ENCODE measurements around the gene P3H3. TPM values are rescaled to one million over a fixed set of nuclear protein-coding genes. Genes with fewer than 3 reads are reported as not detected.

The P3H3 gene
- total and polyA plus RNA-seq, 2 of the 4 experiments (the other 2 are of a cell fraction), result 27.8 to 83.9 TPM

- dilution Hi-C loops (cut with HindIII; ENCODE audit: low sequenced_read_pairs, unreplicated experiment), result no loop called here
- Histone ChIP-seq H4K5ac (ENCODE audit: low read depth, low read length) (no peak overlapping the region), H4K8ac (ENCODE audit: low read depth in 2 of 2, low read length in 2 of 2) (no peak overlapping the region), H3K56ac (ENCODE audit: extremely low read depth, insufficient read depth, low read length) (no peak overlapping the region), H3K9me3 (ENCODE audit: control insufficient read depth, insufficient read depth, low read length) (no peaks in the 10 kb centered on the region), H3K4me3 (ENCODE audit: insufficient read depth, low read depth, low read length) (no peak overlapping the region), H3K27me3 (ENCODE audit: control insufficient read depth, insufficient read depth, low read length) (no peaks in the 10 kb centered on the region), H3K9ac (ENCODE audit: low read depth, low read length) (no peak overlapping the region), H3K79me1 (ENCODE audit: low read depth in 1 of 2, low read length in 2 of 2) (peaks cover 0 to 6% of the 10 kb centered on the region in 2 experiments; a peak in 2 of 4 replicates), H4K20me1 (ENCODE audit: insufficient read depth, low read length) (no peaks in the 10 kb centered on the region), H2AFZ (replicated peaks; ENCODE audit: low read length, poor library complexity) (no peak overlapping the region), H3K4me2 (ENCODE audit: low read depth, low read length) (no peak overlapping the region), H3K9me1 (ENCODE audit: insufficient read depth, low read length) (peaks cover 8% of the 10 kb centered on the region; the same call in 1 of the 2 replicates), H3K36me3 (ENCODE audit: control insufficient read depth, insufficient read depth, low read length) (no peaks in the 10 kb centered on the region), H3K18ac (ENCODE audit: low read depth, low read length) (no peak overlapping the region), H3K23ac (ENCODE audit: low read depth, low read length) (no peak overlapping the region), H3K4ac (ENCODE audit: low read depth, low read length) (no peak overlapping the region), H2BK20ac (ENCODE audit: low read depth, low read length) (no peak overlapping the region), H2BK120ac (ENCODE audit: low read depth, low read length) (no peak overlapping the region), H3K14ac (replicated peaks; ENCODE audit: low read depth, low read length) (no peak overlapping the region), H2BK5ac (ENCODE audit: low read depth, low read length, poor library complexity, severe bottlenecking) (no peak overlapping the region), H3K27ac (ENCODE audit: insufficient read depth, low read length) (no peak overlapping the region), H2BK15ac (ENCODE audit: low read depth, low read length) (no peak overlapping the region), H3K4me1 (ENCODE audit: control insufficient read depth, insufficient read depth, low read length) (peaks cover 13% of the 10 kb centered on the region), H2AK9ac (replicated peaks; ENCODE audit: low read depth, low read length, poor library complexity) (no peak overlapping the region), H4K91ac (ENCODE audit: insufficient read depth, low read depth, low read length) (no peak overlapping the region), H2AK5ac (ENCODE audit: low read depth, low read length) (no peak overlapping the region)
- WGBS, 2 experiments (ENCODE audit: extremely low coverage in 2 of 2, insufficient read length in 1 of 2), result 90% methylated on average over 4 of the region's 5 CpGs; no CpG with 5 or more reads in 1 of the 2 experiments
- no TSS peak for BruUV-seq (replicated peaks)
- TF ChIP-seq NFE2L2 (IDR thresholded peaks at IDR 0.05; ENCODE audit: low read depth, low read length) (no peak), MAFK (IDR thresholded peaks at IDR 0.05; ENCODE audit: low read depth, low read length) (peak; percentile 78), ELK1 (IDR thresholded peaks at IDR 0.05; ENCODE audit: borderline replicate concordance, low read depth, low read length) (no peak), RCOR1 (IDR thresholded peaks at IDR 0.05; ENCODE audit: insufficient replicate concordance, low read length) (no peak)
- in situ Hi-C loops (cut with MboI; ENCODE audit: low sequenced_read_pairs), result no loop called here
- no peak for DNase-seq
- ChIA-PET POLR2A (ENCODE audit: unreplicated experiment) (no interaction called here), CTCF (interaction anchor here (0.8 kb wide), 1 partner anchor 34 kb away, joined by 3 read pairs; the partner anchor contains the start of gene MLF2)
- intact Hi-C loops (cut with micrococcal nuclease), result no loop called here
- ATAC-seq (ENCODE audit: low read depth), result no peak
Measured at GRCh38 chr12:6787309-6787708, 40.9 kb upstream of the P3H3 start.
